ENCODE measurements around the gene DYNLL2. TPM values are rescaled to one million over a fixed set of nuclear protein-coding genes. Genes with fewer than 3 reads are reported as not detected.

The DYNLL2 gene
- total and polyA plus RNA-seq, 9 of the 15 experiments (the other 6 are each of a cell fraction or from before 2014, with no cell fraction given): 1.8 to 24.5 (median 13.0) TPM

DNA sequence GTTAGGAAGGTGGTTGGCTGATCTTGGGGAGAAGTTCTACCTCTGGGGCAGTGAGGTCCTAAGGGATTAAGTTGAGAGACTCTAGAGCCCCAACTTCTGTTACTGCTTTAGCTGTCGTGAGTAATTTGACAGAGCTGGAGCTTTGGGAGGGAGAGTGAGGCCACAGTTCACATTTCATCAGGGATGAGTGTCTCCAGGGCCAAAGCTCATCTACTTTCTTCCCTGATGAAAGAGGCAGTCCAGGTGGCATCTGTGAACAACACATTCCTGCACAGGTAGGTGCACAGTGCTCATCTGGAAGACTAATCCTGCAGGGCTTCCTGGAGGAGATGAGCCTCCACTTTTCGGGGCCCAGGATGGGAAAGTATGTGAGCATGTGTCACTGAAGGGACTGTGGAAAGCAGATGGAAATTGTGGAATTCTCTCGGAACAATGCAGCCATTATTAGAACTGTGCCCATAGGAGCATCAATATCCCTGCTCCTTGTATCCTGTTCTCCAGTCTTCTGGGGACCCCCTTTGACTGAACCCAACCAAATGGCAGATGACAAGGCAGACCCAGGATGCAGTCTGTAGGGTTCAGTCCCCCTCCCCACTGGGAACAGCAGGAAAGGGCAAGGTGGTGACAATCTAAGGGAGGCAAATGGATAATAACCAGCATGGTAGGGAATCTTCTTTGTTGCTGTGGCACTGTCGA lies 9.0 kb downstream of the DYNLL2 start:
- DNase-seq (ENCODE audit: extremely low read depth in 1 of 4, low spot score in 3 of 4) (no peak), FAIRE-seq (no peak), ATAC-seq (peak; percentile 26)
- H3K9me3 ChIP-seq (replicated peaks; ENCODE audit: control insufficient read depth, insufficient read depth, low read depth, low read length): no peaks in the 10 kb centered on the region
- ChIA-PET POLR2A (interaction anchor here (1.0 to 1.7 kb wide), 8 partner anchors 7 to 140 kb away, joined by 3 to 8 read pairs (median 3); partner anchors contain the start of genes DYNLL2 and SRSF1), CTCF (ENCODE audit: low intra/inter-chr PET ratio) (no interaction called here)
- no peak overlapping the region for H2AFZ ChIP-seq (ENCODE audit: low read depth, low read length)
- TF ChIP-seq ZNF76 (CRISPR knock-in tag; IDR thresholded peaks at IDR 0.05; ENCODE audit: borderline replicate concordance) (no peak), MCM2 (IDR thresholded peaks at IDR 0.05; ENCODE audit: low read depth) (no peak), POLR2A (conservative IDR thresholded peaks at IDR 0.05) (0 out of 2 replicates have a peak, but pooled peaks have one; percentile 21), ZFP36 (IDR thresholded peaks at IDR 0.05; ENCODE audit: low read depth, low read length, partially characterized antibody) (peak; percentile 41)
- H4K20me1 ChIP-seq (replicated peaks; ENCODE audit: control insufficient read depth, insufficient read depth, low read length): peaks cover 20% of the 10 kb centered on the region
- no peaks in the 10 kb centered on the region for H3K4me1 ChIP-seq (replicated peaks in 1 of 2; ENCODE audit: control insufficient read depth in 2 of 2, insufficient read depth in 2 of 2, low read length in 2 of 2)
- 80% methylated on average over 4 of the region's 4 CpGs for WGBS (ENCODE audit: insufficient coverage, low coverage, missing lambda C conversion rate)
- H3K9ac ChIP-seq (ENCODE audit: insufficient read depth in 1 of 2, low read depth in 2 of 2, low read length in 2 of 2): no peak overlapping the region
- in situ Hi-C loops (cut with MboI): no loop called here
- no TSS peak for BruUV-seq (replicated peaks)
- intact Hi-C loops (cut with micrococcal nuclease): no loop called here
- H3K27me3 ChIP-seq (ENCODE audit: control insufficient read depth in 2 of 2, insufficient read depth in 2 of 2, low read length in 2 of 2): no peaks in the 10 kb centered on the region
- peaks cover 21% of the 10 kb centered on the region for H3K79me2 ChIP-seq (ENCODE audit: control insufficient read depth, insufficient read depth, low read length)
- H3K4me2 ChIP-seq (ENCODE audit: insufficient read depth, low read length): no peak overlapping the region
- H3K9me1 ChIP-seq (ENCODE audit: control insufficient read depth, insufficient read depth, low read length): no peaks in the 10 kb centered on the region
- H3K4me3 ChIP-seq: no peak overlapping the region
- H3K27ac ChIP-seq (ENCODE audit: extremely low read depth, low read depth, low read length): no peak overlapping the region
- H3K36me3 ChIP-seq (ENCODE audit: control insufficient read depth, insufficient read depth, low read length): peaks cover 68% of the 10 kb centered on the region

DNA sequence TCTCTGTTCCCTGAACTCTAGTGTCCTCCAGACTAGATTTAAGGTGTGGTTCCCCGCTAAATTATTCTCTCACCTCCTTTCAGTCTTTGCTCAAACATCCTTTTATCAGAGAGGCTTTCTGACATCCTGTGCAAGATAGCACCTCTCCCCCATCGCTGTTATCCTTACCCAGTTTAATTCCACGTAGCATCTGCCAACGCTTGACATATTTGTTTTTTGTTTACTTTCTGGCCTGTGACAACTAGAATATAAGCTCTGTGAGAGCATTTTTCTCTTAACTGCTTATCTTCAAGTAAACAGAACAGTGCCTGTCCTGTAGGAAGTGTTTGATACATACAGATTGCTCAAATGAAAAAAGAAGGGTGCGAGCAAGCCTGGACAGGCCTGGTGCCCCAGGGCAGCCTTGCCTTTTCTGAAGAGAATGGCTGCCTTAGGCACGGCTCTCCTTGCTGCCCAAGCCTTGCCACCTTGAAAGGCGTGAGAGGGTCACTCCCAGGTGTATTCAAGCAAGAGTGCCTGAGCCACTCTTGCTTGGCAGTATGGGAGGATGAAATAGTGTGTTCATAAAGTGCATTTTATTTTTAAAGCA lies 9.7 kb downstream of the DYNLL2 start:
- H4K20me1 ChIP-seq (replicated peaks; ENCODE audit: control insufficient read depth, insufficient read depth, low read length): peaks cover 16% of the 10 kb centered on the region
- no peak overlapping the region for H3K9ac ChIP-seq (ENCODE audit: insufficient read depth in 1 of 2, low read depth in 2 of 2, low read length in 2 of 2)
- no peak overlapping the region for H3K4me3 ChIP-seq
- no peak overlapping the region for H3K27ac ChIP-seq (ENCODE audit: extremely low read depth, low read depth, low read length)
- FAIRE-seq (no peak), ATAC-seq (no peak), DNase-seq (ENCODE audit: extremely low read depth in 1 of 4, low spot score in 3 of 4) (no peak)
- peaks cover 62% of the 10 kb centered on the region for H3K36me3 ChIP-seq (ENCODE audit: control insufficient read depth, insufficient read depth, low read length)
- ChIA-PET CTCF (ENCODE audit: low intra/inter-chr PET ratio) (no interaction called here), POLR2A (interaction anchor here (0.6 to 1.7 kb wide), 6 partner anchors 9 to 270 kb away, joined by 3 to 5 read pairs (median 4); partner anchors contain the start of genes DYNLL2 and SRSF1)
- WGBS (ENCODE audit: insufficient coverage, low coverage, missing lambda C conversion rate): 43% methylated on average over 7 of the region's 7 CpGs
- no peaks in the 10 kb centered on the region for H3K9me1 ChIP-seq (ENCODE audit: control insufficient read depth, insufficient read depth, low read length)
- BruUV-seq (replicated peaks): no TSS peak
- H2AFZ ChIP-seq (ENCODE audit: low read depth, low read length): no peak overlapping the region
- H3K4me1 ChIP-seq (replicated peaks in 1 of 2; ENCODE audit: control insufficient read depth in 2 of 2, insufficient read depth in 2 of 2, low read length in 2 of 2): no peaks in the 10 kb centered on the region
- no peaks in the 10 kb centered on the region for H3K9me3 ChIP-seq (replicated peaks; ENCODE audit: control insufficient read depth, insufficient read depth, low read depth, low read length)
- intact Hi-C loops (cut with micrococcal nuclease) (no loop called here), in situ Hi-C loops (cut with MboI) (no loop called here)
- H3K79me2 ChIP-seq (ENCODE audit: control insufficient read depth, insufficient read depth, low read length): peaks cover 15% of the 10 kb centered on the region
- no peak overlapping the region for H3K4me2 ChIP-seq (ENCODE audit: insufficient read depth, low read length)
- H3K27me3 ChIP-seq (ENCODE audit: control insufficient read depth in 2 of 2, insufficient read depth in 2 of 2, low read length in 2 of 2): no peaks in the 10 kb centered on the region
- no peak for TF ChIP-seq GTF2F1 (IDR thresholded peaks at IDR 0.05; ENCODE audit: low read depth, low read length)
- no peak for TF ChIP-seq ZNF395 (CRISPR knock-in tag; IDR thresholded peaks at IDR 0.05)
- TF ChIP-seq GABPA (tag; conservative IDR thresholded peaks at IDR 0.05; ENCODE audit: low read depth): no peak
- TF ChIP-seq SMAD4 (CRISPR knock-in tag; conservative IDR thresholded peaks at IDR 0.05): no peak
- no peak for TF ChIP-seq GTF2B (IDR thresholded peaks at IDR 0.05; ENCODE audit: extremely low read depth, insufficient read length)
- TF ChIP-seq, protein P1, sequence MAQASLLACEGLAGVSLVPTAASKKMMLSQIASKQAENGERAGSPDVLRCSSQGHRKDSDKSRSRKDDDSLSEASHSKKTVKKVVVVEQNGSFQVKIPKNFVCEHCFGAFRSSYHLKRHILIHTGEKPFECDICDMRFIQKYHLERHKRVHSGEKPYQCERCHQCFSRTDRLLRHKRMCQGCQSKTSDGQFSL (CRISPR knock-in tag; IDR thresholded peaks at IDR 0.05): no peak
- TF ChIP-seq, protein P1 (tag; IDR thresholded peaks at IDR 0.05): no peak
- TF ChIP-seq ZC3H11A (IDR thresholded peaks at IDR 0.05; ENCODE audit: low read depth, low read length): no peak
